Uterus (tissue), 4 donors: ENCODE results near the gene RAB7A. TPM values are rescaled to one million over a fixed set of nuclear protein-coding genes. Genes with fewer than 3 reads are reported as not detected.

Experiments
- DNase-seq, 2 donors: peaks; one replicate each; pipeline ENCODE4 v3.0.0-alpha.2; 2019 to 2020
- H3K27ac ChIP-seq, 2 donors: fragments of 200-600 bp; sonication (generic); 1 replicate in 1 of 2; 2 replicates in 1 of 2; pipeline ENCODE4 v1.5.1; 2016 to 2018
- H3K27me3 ChIP-seq, 2 donors: fragments of 200-600 bp; sonication (generic); one replicate each; pipeline ENCODE4 v1.5.1; 2018 to 2019; ENCODE audit warnings: control low read depth in 1 of 2
- H3K36me3 ChIP-seq, 2 donors: fragments of 200-600 bp; sonication (generic); one replicate each; pipeline ENCODE4 v1.5.1; 2019; ENCODE audit warnings: control low read depth in 1 of 2
- H3K4me1 ChIP-seq, 2 donors: fragments of 200-600 bp; sonication (generic); one replicate each; pipeline ENCODE4 v1.5.1; 2018 to 2019; ENCODE audit warnings: control low read depth in 1 of 2
- H3K4me3 ChIP-seq, 2 donors: fragments of 200-600 bp; sonication (generic); 1 replicate in 1 of 2; 2 replicates in 1 of 2; pipeline ENCODE4 v1.5.1; 2018 to 2019; ENCODE audit warnings: mild to moderate bottlenecking in 1 of 2
- H3K9me3 ChIP-seq, 2 donors: fragments of 200-600 bp; sonication (generic); one replicate each; pipeline ENCODE4 v1.5.1; 2019; ENCODE audit warnings: control low read depth in 1 of 2
- POLR2A ChIP-seq, 2 donors: fragments of 450-650 bp; IDR thresholded peaks; one replicate each; pipeline ENCODE4 v1.6.1; 2016; ENCODE audit warnings: antibody characterized with exemption in 2 of 2, mild to moderate bottlenecking in 1 of 2, moderate library complexity in 1 of 2
- intact Hi-C: fragments of 100-400 bp; cut with DNase I; formaldehyde crosslinking; loops from one replicate; pipeline ENCODE4 v1.15.1; 2023; ENCODE audit warnings: low total_unique reads
- total RNA-seq, 4 donors: library from RNA; depleted of rRNA in 3 of 4; stranded (reverse); fragments of >200 nt in 3 of 4; gene quantifications; one replicate each; pipeline versions ENCODE4 v1.1.0 to v1.2.4, GENCODE V29; 2014 to 2023
- TF ChIP-seq, protein P1 (sequence below), 4 experiments: fragments of 200-600 bp in 2 of 4; fragments of 450-650 bp in 2 of 4; sonication (generic) in 2 of 4; IDR thresholded peaks; one replicate each; pipeline ENCODE4 v1.5.1; 2016 to 2019; ENCODE audit warnings: antibody characterized with exemption in 4 of 4, mild to moderate bottlenecking in 2 of 4, moderate library complexity in 1 of 4
- donor health status: DM: yes; HTN: yes; CAD: no.

RAB7A gene
- total RNA-seq, 4 donors from 2014 or later, result 32.8 to 224 (median 70.6) TPM

DNA sequence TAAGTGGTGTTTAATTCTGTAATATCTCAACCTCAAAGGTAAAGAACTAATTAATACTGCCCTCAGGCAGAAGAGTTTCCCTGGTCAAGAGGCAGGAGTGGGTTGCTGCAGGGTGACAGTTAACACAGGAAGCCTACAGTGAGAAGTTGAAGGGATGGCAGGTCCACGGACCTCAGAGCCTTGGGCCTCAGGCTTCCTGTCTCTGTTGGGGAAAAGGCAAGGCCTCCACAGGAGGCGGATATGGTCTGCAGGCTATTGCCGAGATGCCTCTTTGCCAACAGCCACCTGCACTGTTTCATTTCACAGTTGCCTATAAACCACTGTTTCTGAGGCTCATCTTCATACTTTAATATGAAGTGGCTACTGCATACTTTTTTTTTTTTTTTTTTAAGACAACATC, 42.0 kb upstream of the RAB7A start:
- intact Hi-C loops, result no loop called here
- DNase-seq, result no peak
- Histone ChIP-seq H3K27me3 (no peaks in the 10 kb centered on the region), H3K27ac (no peak overlapping the region), H3K4me1 (no peaks in the 10 kb centered on the region), H3K36me3 (no peaks in the 10 kb centered on the region), H3K9me3 (no peaks in the 10 kb centered on the region), H3K4me3 (no peak overlapping the region)
- no peak for TF ChIP-seq POLR2A (IDR thresholded peaks at IDR 0.05)
- TF ChIP-seq, protein P1, sequence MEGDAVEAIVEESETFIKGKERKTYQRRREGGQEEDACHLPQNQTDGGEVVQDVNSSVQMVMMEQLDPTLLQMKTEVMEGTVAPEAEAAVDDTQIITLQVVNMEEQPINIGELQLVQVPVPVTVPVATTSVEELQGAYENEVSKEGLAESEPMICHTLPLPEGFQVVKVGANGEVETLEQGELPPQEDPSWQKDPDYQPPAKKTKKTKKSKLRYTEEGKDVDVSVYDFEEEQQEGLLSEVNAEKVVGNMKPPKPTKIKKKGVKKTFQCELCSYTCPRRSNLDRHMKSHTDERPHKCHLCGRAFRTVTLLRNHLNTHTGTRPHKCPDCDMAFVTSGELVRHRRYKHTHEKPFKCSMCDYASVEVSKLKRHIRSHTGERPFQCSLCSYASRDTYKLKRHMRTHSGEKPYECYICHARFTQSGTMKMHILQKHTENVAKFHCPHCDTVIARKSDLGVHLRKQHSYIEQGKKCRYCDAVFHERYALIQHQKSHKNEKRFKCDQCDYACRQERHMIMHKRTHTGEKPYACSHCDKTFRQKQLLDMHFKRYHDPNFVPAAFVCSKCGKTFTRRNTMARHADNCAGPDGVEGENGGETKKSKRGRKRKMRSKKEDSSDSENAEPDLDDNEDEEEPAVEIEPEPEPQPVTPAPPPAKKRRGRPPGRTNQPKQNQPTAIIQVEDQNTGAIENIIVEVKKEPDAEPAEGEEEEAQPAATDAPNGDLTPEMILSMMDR (IDR thresholded peaks at IDR 0.05), result no peak

DNA sequence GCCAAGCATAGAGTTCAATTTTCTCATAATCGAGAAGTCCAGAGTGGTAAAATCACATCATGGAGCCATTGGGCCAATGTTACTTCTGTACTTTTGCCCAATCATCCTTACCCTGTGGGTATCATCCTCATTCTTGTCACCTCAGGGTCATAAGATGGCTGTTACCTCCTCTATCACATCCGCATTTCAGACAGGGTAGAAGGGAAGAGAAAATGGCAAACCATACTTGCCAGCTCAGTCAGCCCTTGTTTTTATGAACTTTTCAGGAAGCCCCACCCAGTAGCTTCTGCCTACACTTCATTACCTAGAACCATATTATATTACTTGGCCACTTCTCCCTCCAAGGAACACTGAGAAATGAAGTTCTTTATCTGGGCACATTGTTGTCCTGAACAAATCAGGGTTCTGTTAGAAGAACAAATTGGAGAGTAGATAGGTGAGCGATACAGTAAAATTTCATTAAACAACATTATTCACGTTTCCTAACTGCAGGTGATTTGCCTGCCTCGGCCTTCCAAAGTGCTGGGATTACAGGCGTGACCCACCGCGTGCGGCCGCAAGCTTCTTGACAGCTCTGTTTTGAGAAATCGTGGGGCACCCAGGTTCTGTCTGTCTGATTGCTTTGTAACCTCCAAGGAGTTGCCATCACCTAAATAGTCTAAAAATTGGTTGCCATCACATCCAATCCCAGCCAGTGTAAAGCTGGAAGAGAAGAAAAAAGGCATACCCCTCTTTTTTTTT, 40.8 kb upstream of the RAB7A start:
- no peaks in the 10 kb centered on the region for H3K4me1 ChIP-seq
- no peaks in the 10 kb centered on the region for H3K9me3 ChIP-seq
- TF ChIP-seq, protein P1 (IDR thresholded peaks at IDR 0.05), result no peak
- no peak for TF ChIP-seq POLR2A (IDR thresholded peaks at IDR 0.05)
- intact Hi-C loops, result no loop called here
- DNase-seq, result no peak
- no peak overlapping the region for H3K4me3 ChIP-seq
- H3K27ac ChIP-seq, result no peak overlapping the region
- H3K36me3 ChIP-seq, result no peaks in the 10 kb centered on the region
- no peaks in the 10 kb centered on the region for H3K27me3 ChIP-seq

- Histone ChIP-seq H3K36me3 (no peaks in the 10 kb centered on the region), H3K27me3 (no peaks in the 10 kb centered on the region), H3K27ac (no peak overlapping the region), H3K4me1 (no peaks in the 10 kb centered on the region), H3K4me3 (no peak overlapping the region), H3K9me3 (no peaks in the 10 kb centered on the region)
- intact Hi-C loops, result no loop called here
- TF ChIP-seq, protein P1 (IDR thresholded peaks at IDR 0.05), result no peak
- TF ChIP-seq POLR2A (IDR thresholded peaks at IDR 0.05), result no peak
- no peak for DNase-seq
These were observed 39.5 kb upstream of the RAB7A start for GRCh38 chr3:128686465-128686864.

- Histone ChIP-seq H3K4me3 (no peak overlapping the region), H3K4me1 (no peaks in the 10 kb centered on the region), H3K9me3 (no peaks in the 10 kb centered on the region), H3K27ac (no peak overlapping the region), H3K36me3 (no peaks in the 10 kb centered on the region), H3K27me3 (no peaks in the 10 kb centered on the region)
- TF ChIP-seq, protein P1 (IDR thresholded peaks at IDR 0.05), result no peak
- TF ChIP-seq POLR2A (IDR thresholded peaks at IDR 0.05), result no peak
- no peak for DNase-seq
- intact Hi-C loops, result no loop called here
These were observed 36.9 kb upstream of the RAB7A start for GRCh38 chr3:128689060-128689459.

DNA sequence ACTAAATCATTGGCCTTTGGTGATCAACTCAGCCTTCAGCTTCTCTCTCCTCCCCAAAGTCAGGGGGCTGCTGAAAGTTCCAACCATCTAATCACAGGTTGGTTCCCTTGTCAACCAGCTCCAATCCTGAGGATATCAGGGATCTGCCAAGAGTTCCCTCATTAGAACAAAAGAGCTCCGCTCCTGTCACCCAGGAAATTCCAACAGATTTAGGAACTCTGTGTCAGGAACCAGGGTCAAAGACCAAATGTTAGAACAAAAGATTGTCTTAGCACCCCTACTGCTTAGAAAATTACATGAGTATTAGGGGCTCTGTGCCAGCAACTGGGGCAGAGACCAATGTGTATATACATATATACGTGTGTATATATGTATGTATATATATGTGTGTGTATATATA, 32.3 kb upstream of the RAB7A start:
- intact Hi-C loops, result no loop called here
- Histone ChIP-seq H3K4me1 (no peaks in the 10 kb centered on the region), H3K36me3 (no peaks in the 10 kb centered on the region), H3K27ac (no peak overlapping the region), H3K27me3 (no peaks in the 10 kb centered on the region), H3K4me3 (no peak overlapping the region), H3K9me3 (no peaks in the 10 kb centered on the region)
- DNase-seq, result no peak
- TF ChIP-seq POLR2A (IDR thresholded peaks at IDR 0.05), result no peak
- TF ChIP-seq, protein P1 (IDR thresholded peaks at IDR 0.05), result no peak
